B cell (primary cell): Measurements from ENCODE around the gene STK16. TPM values are rescaled to one million over a fixed set of nuclear protein-coding genes. Genes with fewer than 3 reads are reported as not detected.

ENCODE experiments used
- ATAC-seq: fragments of 200-7000 bp; cut with Tn5 transposase; one replicate; pipeline ENCODE4 v1.10.0; 2021; ENCODE audit warnings: low read depth, mild to moderate bottlenecking, moderate number of reproducible peaks, moderate library complexity
- CTCF ChIA-PET: fragments of 350-600 bp; sonication (Branson Sonifier 250); formaldehyde crosslinking; loops from one replicate; lab custom pipeline; 2021; ENCODE audit warnings: antibody characterized with exemption, inconsistent platforms; lab: Charles Lee
- POLR2A ChIA-PET: fragments of 350-600 bp; sonication (Branson Sonifier 250); formaldehyde crosslinking; loops from one replicate; lab custom pipeline; 2021; ENCODE audit warnings: antibody characterized with exemption; lab: Charles Lee
- DNase-seq: peaks from one replicate; pipeline ENCODE4 v3.0.0; 2013
- H2AFZ ChIP-seq: 2 replicates; pipeline ENCODE4 v1.6.1; 2012; ENCODE audit warnings: mild to moderate bottlenecking, low read depth, low read length; ENCODE audit not compliant: insufficient read depth, poor library complexity, severe bottlenecking
- H3K27ac ChIP-seq, 2 donors: 1 replicate in 1 of 2; 2 replicates in 1 of 2; pipeline ENCODE4 v1.5.1; 2012 to 2013; ENCODE audit warnings: low read length in 2 of 2, mild to moderate bottlenecking in 2 of 2, moderate library complexity in 1 of 2
- H3K27me3 ChIP-seq, 4 experiments: fragments of 200-600 bp in 1 of 4; sonication (generic) in 1 of 4; replicated peaks in 1 of 4; 1 replicate in 2 of 4; 2 replicates in 2 of 4; pipeline versions ENCODE4 v1.6.1 to v1.7.0; 2013 to 2016; ENCODE audit warnings: low read length in 3 of 4, mild to moderate bottlenecking in 2 of 4, mixed read lengths in 1 of 4, moderate library complexity in 1 of 4; ENCODE audit not compliant: insufficient read depth in 4 of 4, control insufficient read depth in 3 of 4; ENCODE audit errors: control extremely low read depth in 1 of 4
- H3K36me3 ChIP-seq, 2 experiments: replicated peaks in 1 of 2; 1 replicate in 1 of 2; 2 replicates in 1 of 2; pipeline versions ENCODE4 v1.6.1 to v1.7.1; 2013; ENCODE audit warnings: low read length in 1 of 2; ENCODE audit not compliant: insufficient read depth in 2 of 2, control insufficient read depth in 1 of 2; ENCODE audit errors: control extremely low read depth in 1 of 2, extremely low read depth in 1 of 2
- H3K4me1 ChIP-seq, 2 donors: fragments of 200-600 bp in 1 of 2; sonication (generic) in 1 of 2; 1 replicate in 1 of 2; 2 replicates in 1 of 2; pipeline versions ENCODE4 v1.5.1 to v1.6.1; 2013 to 2017; ENCODE audit warnings: low read length in 2 of 2; ENCODE audit not compliant: control insufficient read depth in 2 of 2, insufficient read depth in 2 of 2
- H3K4me2 ChIP-seq: replicated peaks from 2 replicates; pipeline ENCODE3; 2012; ENCODE audit warnings: mild to moderate bottlenecking, low read depth, low read length; ENCODE audit not compliant: poor library complexity, severe bottlenecking
- H3K4me3 ChIP-seq, 5 experiments: fragments of 200-600 bp in 1 of 5; sonication (generic) in 1 of 5; 1 replicate in 3 of 5; 2 replicates in 2 of 5; pipeline versions ENCODE4 v1.5.1 to v1.7.0; 2011 to 2016; ENCODE audit warnings: low read length in 4 of 5, mild to moderate bottlenecking in 4 of 5, low read depth in 2 of 5, control low read depth in 1 of 5, moderate library complexity in 1 of 5; ENCODE audit not compliant: insufficient read depth in 1 of 5; ENCODE audit errors: control extremely low read depth in 1 of 5, extremely low read depth in 1 of 5
- H3K79me2 ChIP-seq: fragments of 200-600 bp; sonication (generic); one replicate; pipeline ENCODE4 v1.6.0; 2016; ENCODE audit warnings: low read length; ENCODE audit not compliant: control insufficient read depth, insufficient read depth
- H3K9ac ChIP-seq: fragments of 200-600 bp; sonication (generic); 2 replicates; pipeline ENCODE4 v1.6.1; 2017; ENCODE audit warnings: mild to moderate bottlenecking, low read length, moderate library complexity
- H3K9me3 ChIP-seq, 3 donors: one replicate each; pipeline versions ENCODE4 v1.6.1 to v1.7.1; 2013; ENCODE audit warnings: low read length in 2 of 3; ENCODE audit not compliant: control insufficient read depth in 2 of 3, insufficient read depth in 1 of 3; ENCODE audit errors: control extremely low read depth in 1 of 3
- H4K20me1 ChIP-seq: 2 replicates; pipeline ENCODE4 v1.6.0; 2012; ENCODE audit warnings: mild to moderate bottlenecking, low read length; ENCODE audit not compliant: insufficient read depth, control insufficient read depth, poor library complexity, severe bottlenecking
- H3K27ac Mint-ChIP-seq: one replicate; pipeline ENCODE4 v1.8.0; 2021; ENCODE audit warnings: mixed read lengths
- H3K27me3 Mint-ChIP-seq: one replicate; pipeline ENCODE4 v1.8.0; 2021; ENCODE audit warnings: mixed read lengths
- H3K4me1 Mint-ChIP-seq: one replicate; pipeline ENCODE4 v1.8.0; 2021; ENCODE audit warnings: mixed read lengths
- H3K4me3 Mint-ChIP-seq: one replicate; pipeline ENCODE4 v1.8.0; 2021; ENCODE audit warnings: mixed read lengths
- H3K9me3 Mint-ChIP-seq: one replicate; pipeline ENCODE4 v1.8.0; 2022; ENCODE audit warnings: mixed read lengths; ENCODE audit not compliant: insufficient read depth
- EZH2 ChIP-seq: IDR thresholded peaks from 2 replicates; pipeline ENCODE4 v1.6.1; 2012; ENCODE audit warnings: borderline replicate concordance, low read depth, mild to moderate bottlenecking, moderate library complexity, low read length; ENCODE audit not compliant: insufficient read depth, poor library complexity, severe bottlenecking
- WGBS: methylation state at CpG from one replicate; pipeline ENCODE4 v1.1.5; 2013; ENCODE audit warnings: missing lambda C conversion rate; ENCODE audit not compliant: insufficient coverage; 5-methylcytosine and 5-hydroxymethylcytosine counted together
- intact Hi-C: fragments of 100-400 bp; cut with micrococcal nuclease; formaldehyde crosslinking; loops from one replicate; pipeline ENCODE4 v1.10.0; 2022
- polyA plus RNA-seq: library from polyadenylated mRNA; depleted of rRNA; stranded (reverse); fragments of >200 nt; gene quantifications from 2 replicates; pipeline ENCODE4 v1.2.3, GENCODE V29; 2012
- total RNA-seq, 2 donors: library from RNA; stranded (reverse); fragments of 120-200 nt in 1 of 2; gene quantifications; 1 replicate in 1 of 2; 2 replicates in 1 of 2; pipeline versions ENCODE4 v1.2.3 to v1.2.4, GENCODE V29; 2013 to 2022
- TF ChIP-seq, protein P1 (sequence below): fragments of 200-600 bp; IDR thresholded peaks from one replicate; pipeline ENCODE4 v1.8.0; 2022; ENCODE audit warnings: antibody characterized with exemption, mild to moderate bottlenecking

Gene STK16
- total and polyA plus RNA-seq, 2 donors (not counting 1 experiment from before 2014, with no cell fraction given) = 29.0 to 60.1 TPM

- ATAC-seq = no peak
- no peak for DNase-seq
- no peak overlapping the region for H3K27ac Mint-ChIP-seq
- intact Hi-C loops = no loop called here
- Histone ChIP-seq H3K9me3 (no peaks in the 10 kb centered on the region), H3K27me3 (no peaks in the 10 kb centered on the region), H3K4me1 (no peaks in the 10 kb centered on the region), H3K4me2 (no peak overlapping the region), H3K27ac (no peak overlapping the region), H3K4me3 (no peak overlapping the region), H3K9ac (no peak overlapping the region), H2AFZ (no peak overlapping the region), H3K36me3 (no peaks in the 10 kb centered on the region), H4K20me1 (no peaks in the 10 kb centered on the region), H3K79me2 (no peaks in the 10 kb centered on the region)
- no peak overlapping the region for H3K4me3 Mint-ChIP-seq
- ChIA-PET POLR2A (interaction anchor here (0.6 to 0.7 kb wide), 2 partner anchors 127 to 135 kb away, joined by 3 read pairs; partner anchors contain the start of gene DNPEP), CTCF (interaction anchor here (1.0 to 1.7 kb wide), 7 partner anchors 12 to 89 kb away, joined by 3 to 7 read pairs (median 3); no protein-coding TSS in a partner anchor)
- H3K9me3 Mint-ChIP-seq = no peaks in the 10 kb centered on the region
- no peaks in the 10 kb centered on the region for H3K27me3 Mint-ChIP-seq
- H3K4me1 Mint-ChIP-seq = no peaks in the 10 kb centered on the region
- no peak for TF ChIP-seq EZH2
- TF ChIP-seq, protein P1, sequence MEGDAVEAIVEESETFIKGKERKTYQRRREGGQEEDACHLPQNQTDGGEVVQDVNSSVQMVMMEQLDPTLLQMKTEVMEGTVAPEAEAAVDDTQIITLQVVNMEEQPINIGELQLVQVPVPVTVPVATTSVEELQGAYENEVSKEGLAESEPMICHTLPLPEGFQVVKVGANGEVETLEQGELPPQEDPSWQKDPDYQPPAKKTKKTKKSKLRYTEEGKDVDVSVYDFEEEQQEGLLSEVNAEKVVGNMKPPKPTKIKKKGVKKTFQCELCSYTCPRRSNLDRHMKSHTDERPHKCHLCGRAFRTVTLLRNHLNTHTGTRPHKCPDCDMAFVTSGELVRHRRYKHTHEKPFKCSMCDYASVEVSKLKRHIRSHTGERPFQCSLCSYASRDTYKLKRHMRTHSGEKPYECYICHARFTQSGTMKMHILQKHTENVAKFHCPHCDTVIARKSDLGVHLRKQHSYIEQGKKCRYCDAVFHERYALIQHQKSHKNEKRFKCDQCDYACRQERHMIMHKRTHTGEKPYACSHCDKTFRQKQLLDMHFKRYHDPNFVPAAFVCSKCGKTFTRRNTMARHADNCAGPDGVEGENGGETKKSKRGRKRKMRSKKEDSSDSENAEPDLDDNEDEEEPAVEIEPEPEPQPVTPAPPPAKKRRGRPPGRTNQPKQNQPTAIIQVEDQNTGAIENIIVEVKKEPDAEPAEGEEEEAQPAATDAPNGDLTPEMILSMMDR = no peak
- 54% methylated on average over 1 of the region's 5 CpGs for WGBS
Measured at GRCh38 chr2:219261024-219261855, 16.0 kb downstream of the STK16 start.

DNA sequence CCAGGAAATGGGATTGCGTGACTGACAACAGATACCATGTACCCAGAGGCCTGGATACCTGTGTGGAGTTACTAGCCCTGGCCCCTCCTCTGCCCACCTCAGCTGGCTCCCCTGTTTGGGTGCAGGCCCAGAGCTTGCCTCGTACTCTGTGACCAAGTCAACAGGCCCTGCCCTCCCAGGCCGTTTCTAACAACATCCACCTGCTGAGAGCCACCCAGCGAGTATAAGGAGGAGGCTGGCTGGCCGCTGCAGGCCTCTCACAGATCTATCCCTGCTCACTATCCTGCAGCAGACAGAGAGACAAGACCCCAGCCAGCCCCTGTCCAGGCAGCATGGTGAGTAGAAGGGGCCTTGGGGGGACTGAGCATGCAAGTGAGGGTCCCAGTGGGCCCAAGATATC is 21.0 kb downstream of the STK16 start:
- no peaks in the 10 kb centered on the region for H4K20me1 ChIP-seq
- H3K27ac ChIP-seq = no peak overlapping the region
- ATAC-seq (no peak), DNase-seq (no peak)
- Mint-ChIP-seq H3K27me3 (no peaks in the 10 kb centered on the region), H3K9me3 (no peaks in the 10 kb centered on the region), H3K27ac (no peak overlapping the region), H3K4me1 (no peaks in the 10 kb centered on the region), H3K4me3 (no peak overlapping the region)
- TF ChIP-seq, protein P1 = no peak
- TF ChIP-seq EZH2 = no peak
- H3K79me2 ChIP-seq = no peaks in the 10 kb centered on the region
- ChIA-PET POLR2A (interaction anchor here (0.7 to 1.1 kb wide), 2 partner anchors 13 to 28 kb away, joined by 3 to 4 read pairs; partner anchors contain the start of gene TUBA4A), CTCF (interaction anchor here (1.3 to 2.0 kb wide), 2 partner anchors 10 to 29 kb away, joined by 7 to 11 read pairs; no protein-coding TSS in a partner anchor)
- no peaks in the 10 kb centered on the region for H3K4me1 ChIP-seq
- H3K4me2 ChIP-seq = no peak overlapping the region
- no peaks in the 10 kb centered on the region for H3K9me3 ChIP-seq
- H3K9ac ChIP-seq = no peak overlapping the region
- no peaks in the 10 kb centered on the region for H3K36me3 ChIP-seq
- WGBS = 94% methylated on average over 3 of the region's 5 CpGs
- intact Hi-C loops = no loop called here
- H2AFZ ChIP-seq = no peak overlapping the region
- no peaks in the 10 kb centered on the region for H3K27me3 ChIP-seq
- H3K4me3 ChIP-seq = no peak overlapping the region
